Natural killer cell (primary cell): ENCODE results near the gene CFAP299. TPM values are rescaled to one million over a fixed set of nuclear protein-coding genes. Genes with fewer than 3 reads are reported as not detected.

ENCODE experiments used
- ATAC-seq, 3 donors: fragments of 150-1000 bp in 2 of 3; fragments of 200-7000 bp in 1 of 3; cut with Tn5 transposase; 1 replicate in 1 of 3; 2 replicates in 2 of 3; pipeline ENCODE4 v1.10.0; 2021; ENCODE audit warnings: mild to moderate bottlenecking in 2 of 3, moderate library complexity in 2 of 3
- DNase-seq, 2 donors: peaks; one replicate each; pipeline versions ENCODE4 v3.0.0 to v3.0.0-alpha.2; 2013 to 2021; ENCODE audit warnings: mixed read lengths in 1 of 2
- H3K27ac ChIP-seq: one replicate; pipeline ENCODE4 v1.5.1; 2013; ENCODE audit warnings: mild to moderate bottlenecking, low read length
- H3K27me3 ChIP-seq: one replicate; pipeline ENCODE4 v1.6.1; 2013; ENCODE audit warnings: low read length; ENCODE audit not compliant: control insufficient read depth, insufficient read depth
- H3K36me3 ChIP-seq: one replicate; pipeline ENCODE4 v1.6.1; 2013; ENCODE audit warnings: low read length; ENCODE audit not compliant: control insufficient read depth, insufficient read depth
- H3K4me1 ChIP-seq: one replicate; pipeline ENCODE4 v1.6.1; 2013; ENCODE audit warnings: low read length; ENCODE audit not compliant: control insufficient read depth, insufficient read depth
- H3K4me3 ChIP-seq: one replicate; pipeline ENCODE4 v1.5.1; 2013; ENCODE audit warnings: low read length
- H3K9me3 ChIP-seq: one replicate; pipeline ENCODE4 v1.6.1; 2013; ENCODE audit warnings: low read length; ENCODE audit not compliant: control insufficient read depth, insufficient read depth
- H3K27ac Mint-ChIP-seq, 2 donors: one replicate each; pipeline ENCODE4 v1.8.0; 2022; ENCODE audit warnings: mild to moderate bottlenecking in 2 of 2, mixed read lengths in 2 of 2, moderate library complexity in 1 of 2
- H3K27me3 Mint-ChIP-seq, 2 donors: one replicate each; pipeline ENCODE4 v1.8.0; 2022; ENCODE audit warnings: low read depth in 2 of 2, mixed read lengths in 2 of 2
- H3K36me3 Mint-ChIP-seq: one replicate; pipeline ENCODE4 v1.8.0; 2022; ENCODE audit warnings: mixed read lengths
- H3K4me1 Mint-ChIP-seq, 2 donors: one replicate each; pipeline ENCODE4 v1.8.0; 2022; ENCODE audit warnings: mixed read lengths in 2 of 2
- H3K4me3 Mint-ChIP-seq: one replicate; pipeline ENCODE4 v1.8.0; 2022; ENCODE audit warnings: mild to moderate bottlenecking, moderate library complexity, mixed read lengths
- H3K9me3 Mint-ChIP-seq, 2 donors: one replicate each; pipeline ENCODE4 v1.8.0; 2022; ENCODE audit warnings: mixed read lengths in 2 of 2
- CTCF ChIP-seq: fragments of 200-600 bp; IDR thresholded peaks from one replicate; pipeline ENCODE4 v1.8.0; 2022; ENCODE audit warnings: antibody characterized with exemption
- WGBS: methylation state at CpG from one replicate; pipeline ENCODE4 v1.1.7; 2013; ENCODE audit warnings: missing lambda C conversion rate; ENCODE audit not compliant: insufficient coverage; 5-methylcytosine and 5-hydroxymethylcytosine counted together
- intact Hi-C: fragments of 100-400 bp; cut with micrococcal nuclease; formaldehyde crosslinking; loops from one replicate; pipeline ENCODE4 v1.14.2; 2022
- total RNA-seq, 4 donors: library from RNA; stranded (reverse); fragments of 120-200 nt in 1 of 4; gene quantifications; one replicate each; pipeline versions ENCODE4 v1.2.3 to v1.2.4, GENCODE V29; 2013 to 2022

Gene CFAP299
- total RNA-seq, 3 donors from 2014 or later (not counting 1 experiment from before 2014, with no cell fraction given): not detected

DNA sequence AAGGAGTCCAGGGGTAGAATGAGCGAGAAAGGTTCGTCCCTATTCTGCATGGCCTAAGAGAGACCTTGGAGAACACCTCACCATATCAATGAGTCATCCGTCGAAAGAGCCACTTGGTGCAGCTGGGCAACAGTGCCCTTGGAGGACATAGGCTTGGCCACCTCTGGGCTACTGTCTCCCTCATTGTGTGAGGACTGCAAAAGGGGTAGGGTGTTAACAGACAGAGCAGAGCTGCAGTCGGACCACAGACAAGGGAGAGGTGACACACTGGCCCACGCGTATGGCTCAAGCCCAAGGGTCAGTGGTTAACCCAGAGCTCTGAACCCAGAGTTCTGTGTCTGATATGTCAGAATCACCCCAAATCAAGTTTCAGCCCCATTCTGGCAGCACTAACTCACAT, 576.8 kb downstream of the CFAP299 start:
- no peak for DNase-seq
- peaks cover 5 to 7% of the 10 kb centered on the region in 2 donors for H3K27me3 Mint-ChIP-seq
- H3K4me3 Mint-ChIP-seq: no peak overlapping the region
- peaks cover 0 to 2% of the 10 kb centered on the region in 2 donors for H3K9me3 Mint-ChIP-seq
- WGBS: 88% methylated on average over 7 of the region's 7 CpGs
- intact Hi-C loops: no loop called here
- Histone ChIP-seq H3K9me3 (no peaks in the 10 kb centered on the region), H3K36me3 (no peaks in the 10 kb centered on the region), H3K4me3 (no peak overlapping the region), H3K4me1 (no peaks in the 10 kb centered on the region), H3K27ac (no peak overlapping the region), H3K27me3 (no peaks in the 10 kb centered on the region)
- no peak overlapping the region for H3K27ac Mint-ChIP-seq
- H3K4me1 Mint-ChIP-seq: no peaks in the 10 kb centered on the region
- TF ChIP-seq CTCF: no peak
- H3K36me3 Mint-ChIP-seq: no peaks in the 10 kb centered on the region
- peak in 1 of 3 donors; percentile 37 for ATAC-seq

DNA sequence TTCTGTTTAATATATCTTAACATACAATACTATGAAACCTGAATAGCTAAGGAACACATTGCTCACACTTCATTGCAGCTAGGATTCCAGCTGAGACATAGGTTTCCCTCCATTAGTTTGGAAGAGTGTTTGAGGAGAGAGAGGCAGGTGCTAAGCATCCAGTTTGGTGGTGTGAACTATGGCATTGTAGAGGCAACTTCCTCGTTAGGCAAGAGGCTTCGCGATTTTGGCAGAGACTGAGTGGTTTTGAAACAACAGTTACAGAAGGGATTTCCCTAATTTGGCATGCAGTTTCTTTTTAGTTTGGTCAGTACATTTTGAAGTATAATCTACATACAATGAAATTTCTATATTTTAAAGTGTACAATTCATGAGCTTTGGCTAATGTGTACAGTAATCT, 577.9 kb downstream of the CFAP299 start:
- Mint-ChIP-seq H3K9me3 (peaks cover 0 to 2% of the 10 kb centered on the region in 2 donors), H3K36me3 (no peaks in the 10 kb centered on the region), H3K4me3 (no peak overlapping the region), H3K27ac (no peak overlapping the region), H3K27me3 (peaks cover 5 to 7% of the 10 kb centered on the region in 2 donors), H3K4me1 (no peaks in the 10 kb centered on the region)
- Histone ChIP-seq H3K9me3 (no peaks in the 10 kb centered on the region), H3K4me3 (no peak overlapping the region), H3K4me1 (no peaks in the 10 kb centered on the region), H3K27ac (no peak overlapping the region), H3K36me3 (no peaks in the 10 kb centered on the region), H3K27me3 (no peaks in the 10 kb centered on the region)
- DNase-seq (no peak), ATAC-seq (peak in 1 of 3 donors; percentile 37)
- intact Hi-C loops: no loop called here
- 11% methylated on average over 3 of the region's 3 CpGs for WGBS
- TF ChIP-seq CTCF: no peak

GRCh38 chr4:80916770-80917169, 581.2 kb downstream of the CFAP299 start:
- 90% methylated on average over 3 of the region's 3 CpGs for WGBS
- Histone ChIP-seq H3K27me3 (no peaks in the 10 kb centered on the region), H3K9me3 (no peaks in the 10 kb centered on the region), H3K36me3 (no peaks in the 10 kb centered on the region), H3K27ac (no peak overlapping the region), H3K4me1 (no peaks in the 10 kb centered on the region), H3K4me3 (no peak overlapping the region)
- no peak for TF ChIP-seq CTCF
- no peaks in the 10 kb centered on the region for H3K4me1 Mint-ChIP-seq
- intact Hi-C loops: no loop called here
- H3K27ac Mint-ChIP-seq: no peak overlapping the region
- DNase-seq (no peak), ATAC-seq (no peak)
- H3K27me3 Mint-ChIP-seq: peaks cover 5 to 7% of the 10 kb centered on the region in 2 donors
- H3K9me3 Mint-ChIP-seq: no peaks in the 10 kb centered on the region
- H3K36me3 Mint-ChIP-seq: no peaks in the 10 kb centered on the region
- no peak overlapping the region for H3K4me3 Mint-ChIP-seq

DNA sequence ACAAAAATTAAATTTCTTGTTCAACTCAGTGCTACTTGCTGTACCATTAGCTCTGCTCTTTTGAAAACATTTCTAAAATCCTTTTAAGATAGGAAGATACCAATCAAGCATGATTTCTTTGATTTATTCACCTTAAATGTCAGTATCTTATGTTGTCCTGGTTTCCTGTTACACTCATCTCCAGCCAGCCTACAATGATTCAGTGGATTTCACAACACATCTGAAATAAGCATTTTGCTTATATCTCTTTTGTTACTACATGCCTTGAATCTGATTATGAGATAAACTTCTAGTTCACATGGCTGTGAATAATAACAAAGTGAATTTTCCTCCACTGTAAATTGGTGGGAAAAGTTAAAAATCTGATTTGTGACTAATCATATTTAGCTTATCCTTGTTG, 582.5 kb downstream of the CFAP299 start:
- H3K9me3 ChIP-seq: no peaks in the 10 kb centered on the region
- intact Hi-C loops: no loop called here
- no peaks in the 10 kb centered on the region for H3K36me3 ChIP-seq
- H3K4me3 ChIP-seq: no peak overlapping the region
- Mint-ChIP-seq H3K4me1 (no peaks in the 10 kb centered on the region), H3K36me3 (no peaks in the 10 kb centered on the region), H3K27me3 (peaks cover 5 to 7% of the 10 kb centered on the region in 2 donors), H3K9me3 (no peaks in the 10 kb centered on the region), H3K27ac (no peak overlapping the region), H3K4me3 (no peak overlapping the region)
- ATAC-seq (no peak), DNase-seq (no peak)
- H3K4me1 ChIP-seq: no peaks in the 10 kb centered on the region
- TF ChIP-seq CTCF: no peak
- no peaks in the 10 kb centered on the region for H3K27me3 ChIP-seq
- no peak overlapping the region for H3K27ac ChIP-seq
